ENCODE measurements around the gene ELP1.
"Not testable (repeated sequence)": the region's sequence is repeated elsewhere in the genome, so short reads cannot be mapped to it uniquely, and the experiment has no call there.

ELP1 gene

GRCh38 chr9:108921200-108921599 lies 12.7 kb downstream of the ELP1 start:
- DNase-seq, result no peak

GRCh38 chr9:108920401-108920800 lies 13.5 kb downstream of the ELP1 start:
- DNase-seq, result not testable (repeated sequence)

GRCh38 chr9:108919517-108919916 lies 14.4 kb downstream of the ELP1 start:
- no peak for DNase-seq

GRCh38 chr9:108913391-108913790 lies 20.5 kb downstream of the ELP1 start:
- no peak for DNase-seq

GRCh38 chr9:108911820-108912219 lies 22.1 kb downstream of the ELP1 start:
- DNase-seq, result no peak

- no peak for DNase-seq
These were observed 23.0 kb downstream of the ELP1 start for GRCh38 chr9:108910914-108911313.

- no peak for DNase-seq
These were observed 23.5 kb downstream of the ELP1 start for GRCh38 chr9:108910402-108910801.

GRCh38 chr9:108905494-108905893 lies 28.4 kb downstream of the ELP1 start:
- no peak for DNase-seq

- DNase-seq, result no peak
These were observed 29.8 kb downstream of the ELP1 start for GRCh38 chr9:108904161-108904560.

GRCh38 chr9:108903420-108904103 lies 30.4 kb downstream of the ELP1 start:
- no peak for DNase-seq

- no peak for DNase-seq
These were observed 33.7 kb downstream of the ELP1 start for GRCh38 chr9:108900176-108900575.

GRCh38 chr9:108899023-108899695 lies 34.8 kb downstream of the ELP1 start:
- not testable (repeated sequence) for DNase-seq

GRCh38 chr9:108897324-108898096 lies 36.4 kb downstream of the ELP1 start:
- DNase-seq, result no peak

GRCh38 chr9:108894225-108894997 lies 39.5 kb downstream of the ELP1 start:
- DNase-seq, result no peak

- no peak for DNase-seq
These were observed 44.3 kb downstream of the ELP1 start for GRCh38 chr9:108889649-108890067.

GRCh38 chr9:108886594-108887271 lies 47.2 kb downstream of the ELP1 start:
- not testable (repeated sequence) for DNase-seq

GRCh38 chr9:108885643-108886348 lies 48.1 kb downstream of the ELP1 start:
- peak; percentile 71 for DNase-seq

GRCh38 chr9:108884701-108885100 lies 49.2 kb downstream of the ELP1 start:
- no peak for DNase-seq

- no peak for DNase-seq
These were observed 50.8 kb downstream of the ELP1 start for GRCh38 chr9:108883085-108883484.

- DNase-seq, result no peak
These were observed 51.7 kb downstream of the ELP1 start for GRCh38 chr9:108882052-108882888.
